Endothelial cell of umbilical vein (primary cell): ENCODE data around the gene TARS2. TPM values are rescaled to one million over a fixed set of nuclear protein-coding genes. Genes with fewer than 3 reads are reported as not detected.

ENCODE experiments used
- BruUV-seq: library from RNA; stranded (reverse); fragments of 400-500 nt; replicated peaks from 2 replicates; lab custom pipeline; 2021; lab: Mats Ljungman, UMichigan
- CTCF ChIA-PET: fragments of 300-600, 350-600 bp; sonication (Branson Sonifier 250); formaldehyde crosslinking; loops from one replicate; lab custom pipeline; 2021; ENCODE audit warnings: antibody characterized with exemption, inconsistent platforms; lab: Charles Lee
- POLR2A ChIA-PET: fragments of 300-600, 350-600 bp; sonication (Branson Sonifier 250); formaldehyde crosslinking; loops from one replicate; lab custom pipeline; 2021; ENCODE audit warnings: antibody characterized with exemption, inconsistent platforms; lab: Charles Lee
- DNase-seq: peaks from one replicate; pipeline ENCODE4 v3.0.0-alpha.2; 2011; ENCODE audit warnings: low read depth, low spot score
- FAIRE-seq: peaks from 2 replicates; lab custom pipeline; 2011; peaks lifted over from hg19 to GRCh38; lab: Jason Lieb, UNC
- H2AFZ ChIP-seq: 2 replicates; pipeline ENCODE4 v1.6.0; 2012; ENCODE audit warnings: low read depth, low read length, control low read depth, inconsistent platforms
- H3K27ac ChIP-seq: 2 replicates; pipeline ENCODE4 v1.5.1; 2011; ENCODE audit warnings: low read depth, mild to moderate bottlenecking, control low read depth, low read length, moderate library complexity; ENCODE audit not compliant: insufficient read depth
- H3K27me3 ChIP-seq, 2 experiments: 2 replicates each; pipeline versions ENCODE4 v1.6.0 to v1.6.1; 2011; ENCODE audit warnings: low read length in 2 of 2, mixed read lengths in 1 of 2; ENCODE audit not compliant: control insufficient read depth in 2 of 2, insufficient read depth in 2 of 2
- H3K36me3 ChIP-seq, 2 experiments: 2 replicates in 1 of 2; 3 replicates in 1 of 2; pipeline ENCODE4 v1.5.1; 2011; ENCODE audit warnings: low read length in 2 of 2, mild to moderate bottlenecking in 1 of 2, moderate library complexity in 1 of 2; ENCODE audit not compliant: control insufficient read depth in 2 of 2, insufficient read depth in 2 of 2; ENCODE audit errors: extremely low read depth in 1 of 2
- H3K4me1 ChIP-seq: 3 replicates; pipeline ENCODE4 v1.5.1; 2011; ENCODE audit warnings: mild to moderate bottlenecking, low read length; ENCODE audit not compliant: control insufficient read depth, insufficient read depth; ENCODE audit errors: extremely low read depth
- H3K4me2 ChIP-seq: 2 replicates; pipeline ENCODE4 v1.6.1; 2011; ENCODE audit warnings: low read length, control low read depth, mixed read lengths; ENCODE audit not compliant: insufficient read depth
- H3K4me3 ChIP-seq, 3 experiments: fragments of 200-600 bp in 1 of 3; sonication (generic), shearing (Covaris generic) in 1 of 3; replicated peaks in 1 of 3; 2 replicates each; pipeline ENCODE4 v1.5.1; 2011 to 2016; ENCODE audit warnings: control low read depth in 3 of 3, low read length in 3 of 3, mild to moderate bottlenecking in 2 of 3, inconsistent platforms in 1 of 3, low read depth in 1 of 3, moderate library complexity in 1 of 3; ENCODE audit not compliant: insufficient read depth in 1 of 3
- H3K79me2 ChIP-seq: 2 replicates; pipeline ENCODE4 v1.6.0; 2012; ENCODE audit warnings: low read length, inconsistent platforms; ENCODE audit not compliant: control insufficient read depth, insufficient read depth
- H3K9ac ChIP-seq: replicated peaks from 2 replicates; pipeline ENCODE3; 2011; ENCODE audit warnings: low read length, control low read depth; ENCODE audit not compliant: insufficient read depth; ENCODE audit errors: extremely low read depth
- H3K9me1 ChIP-seq: replicated peaks from 3 replicates; pipeline ENCODE4 v1.6.0; 2011; ENCODE audit warnings: mild to moderate bottlenecking, low read length; ENCODE audit not compliant: control insufficient read depth, insufficient read depth; ENCODE audit errors: extremely low read depth
- H3K9me3 ChIP-seq: replicated peaks from 2 replicates; pipeline ENCODE4 v1.5.1; 2012; ENCODE audit warnings: low read length, inconsistent platforms; ENCODE audit not compliant: control insufficient read depth, insufficient read depth
- H4K20me1 ChIP-seq: replicated peaks from 2 replicates; pipeline ENCODE3; 2011; ENCODE audit warnings: mild to moderate bottlenecking, low read length; ENCODE audit not compliant: control insufficient read depth, insufficient read depth; ENCODE audit errors: extremely low read depth
- EZH2 ChIP-seq: IDR thresholded peaks from 2 replicates; pipeline ENCODE4 v1.6.1; 2012; ENCODE audit warnings: borderline replicate concordance, low read depth, mild to moderate bottlenecking, moderate library complexity, low read length, inconsistent platforms; ENCODE audit not compliant: severe bottlenecking
- FOS ChIP-seq: IDR thresholded peaks from 2 replicates; pipeline ENCODE4 v1.6.1; 2011; ENCODE audit warnings: mild to moderate bottlenecking, low read length, moderate library complexity, borderline replicate concordance; ENCODE audit not compliant: insufficient read depth
- GATA2 ChIP-seq: IDR thresholded peaks from 2 replicates; pipeline ENCODE4 v1.7.0; 2011; ENCODE audit warnings: low read depth, mild to moderate bottlenecking, moderate library complexity, mixed read lengths, low read length; ENCODE audit not compliant: insufficient read length, insufficient read depth
- JUN ChIP-seq: IDR thresholded peaks from 2 replicates; pipeline ENCODE4 v1.6.1; 2011; ENCODE audit warnings: borderline replicate concordance, low read depth; ENCODE audit not compliant: insufficient read length, insufficient read depth
- MYC ChIP-seq: IDR thresholded peaks from one replicate; pipeline ENCODE4 v1.6.1; 2011; ENCODE audit warnings: mild to moderate bottlenecking, low read depth, low read length
- POLR2A ChIP-seq: IDR thresholded peaks from 2 replicates; pipeline ENCODE4 v1.6.1; 2012; ENCODE audit warnings: low read depth, mild to moderate bottlenecking, control low read depth, low read length
- POLR2AphosphoS5 ChIP-seq: IDR thresholded peaks from 2 replicates; pipeline ENCODE4 v1.6.1; 2012; ENCODE audit warnings: low read depth, mild to moderate bottlenecking, control low read depth, low read length, moderate library complexity; ENCODE audit not compliant: insufficient read depth
- dilution Hi-C: fragments of 300-500 bp; cut with MboI; formaldehyde crosslinking; loops from one replicate; pipeline ENCODE4 v1.15.0; 2019; ENCODE audit warnings: low sequenced_read_pairs; ENCODE audit not compliant: extremely low pct_ligation_motif_present
- intact Hi-C: fragments of 100-400 bp; cut with micrococcal nuclease; formaldehyde crosslinking; loops from one replicate; pipeline ENCODE4 v1.10.0; 2022
- polyA plus RNA-seq, 4 experiments: library from polyadenylated mRNA; depleted of rRNA in 3 of 4; stranded (reverse) in 3 of 4; unstranded in 1 of 4; fragments of >200 nt; gene quantifications; 2 replicates each; pipeline versions ENCODE4 v1.2.1 to v1.2.3, GENCODE V29; 2011 to 2012; ENCODE audit warnings: missing spikeins in 1 of 4
- total RNA-seq: library from RNA; stranded (reverse); gene quantifications from 2 replicates; pipeline ENCODE4 v1.2.3, GENCODE V29; 2021
- TF ChIP-seq, protein P1 (sequence below), 2 donors: IDR thresholded peaks; 1 replicate in 1 of 2; 2 replicates in 1 of 2; pipeline ENCODE4 v1.5.1; 2011; ENCODE audit warnings: low read length in 2 of 2, mild to moderate bottlenecking in 2 of 2, moderate library complexity in 2 of 2, control low read depth in 1 of 2, inconsistent platforms in 1 of 2, low read depth in 1 of 2; ENCODE audit not compliant: insufficient read depth in 1 of 2; ENCODE audit errors: extremely low read depth in 1 of 2

Gene TARS2
- total and polyA plus RNA-seq, 2 donors (not counting 3 experiments of a cell fraction or from before 2014, with no cell fraction given): 21.5 to 22.0 TPM

DNA sequence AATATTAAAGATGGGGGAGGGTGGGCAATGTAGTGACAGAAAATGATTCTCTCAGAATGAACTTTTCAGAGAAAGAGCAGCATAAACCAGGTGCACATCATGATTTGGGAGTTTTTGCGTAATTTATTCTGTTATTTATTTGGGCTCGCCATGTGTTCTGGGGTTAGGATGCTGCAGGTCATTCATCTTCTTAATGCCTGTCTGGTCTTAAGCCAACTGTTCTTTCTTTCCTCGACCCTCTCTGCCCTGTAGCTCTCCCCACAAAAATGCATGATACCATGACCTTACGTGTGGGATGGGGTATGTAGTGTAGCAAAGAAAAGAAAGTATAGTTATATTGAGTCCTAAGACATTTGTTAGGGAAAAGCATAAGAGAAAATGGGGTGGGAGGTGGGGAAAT lies 12.3 kb upstream of the TARS2 start:
- H2AFZ ChIP-seq: no peak overlapping the region
- DNase-seq: no peak
- no peaks in the 10 kb centered on the region for H3K9me1 ChIP-seq
- intact Hi-C loops (no loop called here), dilution Hi-C loops (no loop called here)
- no peaks in the 10 kb centered on the region for H3K9me3 ChIP-seq
- BruUV-seq: no TSS peak
- no peaks in the 10 kb centered on the region for H3K79me2 ChIP-seq
- no peak overlapping the region for H3K4me3 ChIP-seq
- POLR2A ChIA-PET: no interaction called here
- H4K20me1 ChIP-seq: no peaks in the 10 kb centered on the region
- H3K4me2 ChIP-seq: no peak overlapping the region
- H3K27me3 ChIP-seq: no peaks in the 10 kb centered on the region
- no peak overlapping the region for H3K9ac ChIP-seq
- H3K36me3 ChIP-seq: peaks cover 4 to 22% of the 10 kb centered on the region in 2 experiments
- H3K27ac ChIP-seq: no peak overlapping the region
- CTCF ChIA-PET: interaction anchor here (0.6 to 1.2 kb wide), 2 partner anchors 11 to 480 kb away, joined by 3 read pairs; no protein-coding TSS in a partner anchor
- no peak for FAIRE-seq
- peaks cover 8% of the 10 kb centered on the region for H3K4me1 ChIP-seq
- TF ChIP-seq JUN: no peak
- no peak for TF ChIP-seq MYC
- TF ChIP-seq POLR2A: no peak
- TF ChIP-seq EZH2: no peak
- TF ChIP-seq FOS: no peak
- no peak for TF ChIP-seq GATA2
- no peak for TF ChIP-seq POLR2AphosphoS5
- TF ChIP-seq, protein P1, sequence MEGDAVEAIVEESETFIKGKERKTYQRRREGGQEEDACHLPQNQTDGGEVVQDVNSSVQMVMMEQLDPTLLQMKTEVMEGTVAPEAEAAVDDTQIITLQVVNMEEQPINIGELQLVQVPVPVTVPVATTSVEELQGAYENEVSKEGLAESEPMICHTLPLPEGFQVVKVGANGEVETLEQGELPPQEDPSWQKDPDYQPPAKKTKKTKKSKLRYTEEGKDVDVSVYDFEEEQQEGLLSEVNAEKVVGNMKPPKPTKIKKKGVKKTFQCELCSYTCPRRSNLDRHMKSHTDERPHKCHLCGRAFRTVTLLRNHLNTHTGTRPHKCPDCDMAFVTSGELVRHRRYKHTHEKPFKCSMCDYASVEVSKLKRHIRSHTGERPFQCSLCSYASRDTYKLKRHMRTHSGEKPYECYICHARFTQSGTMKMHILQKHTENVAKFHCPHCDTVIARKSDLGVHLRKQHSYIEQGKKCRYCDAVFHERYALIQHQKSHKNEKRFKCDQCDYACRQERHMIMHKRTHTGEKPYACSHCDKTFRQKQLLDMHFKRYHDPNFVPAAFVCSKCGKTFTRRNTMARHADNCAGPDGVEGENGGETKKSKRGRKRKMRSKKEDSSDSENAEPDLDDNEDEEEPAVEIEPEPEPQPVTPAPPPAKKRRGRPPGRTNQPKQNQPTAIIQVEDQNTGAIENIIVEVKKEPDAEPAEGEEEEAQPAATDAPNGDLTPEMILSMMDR (IDR thresholded peaks at IDR 0.05; ENCODE audit: extremely low read depth in 1 of 2, insufficient read depth in 1 of 2, low read depth in 1 of 2, low read length in 2 of 2): no peak
